ENCODE data around the gene CFAP161.

DNA sequence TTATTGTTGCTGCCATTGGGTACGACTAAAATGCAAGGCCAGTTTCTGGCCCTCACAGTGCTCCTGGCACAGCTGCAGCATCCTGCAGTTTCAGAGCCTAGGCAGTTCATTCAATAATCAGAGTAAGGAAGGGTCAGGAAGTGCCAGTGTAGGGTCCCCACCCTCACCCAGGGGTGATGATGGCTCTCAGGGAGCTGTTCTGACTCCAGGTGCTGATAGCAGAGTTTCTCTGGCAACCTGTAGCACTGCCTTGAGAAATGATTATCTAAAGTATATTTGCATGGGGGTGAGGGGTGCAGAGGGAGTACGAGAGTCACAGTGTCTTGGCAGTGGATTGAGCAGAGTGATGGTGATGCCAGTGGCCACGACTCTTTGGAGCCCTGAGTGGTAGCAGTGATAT lies 47.1 kb downstream of the CFAP161 start:
- TF ChIP-seq, protein P1, sequence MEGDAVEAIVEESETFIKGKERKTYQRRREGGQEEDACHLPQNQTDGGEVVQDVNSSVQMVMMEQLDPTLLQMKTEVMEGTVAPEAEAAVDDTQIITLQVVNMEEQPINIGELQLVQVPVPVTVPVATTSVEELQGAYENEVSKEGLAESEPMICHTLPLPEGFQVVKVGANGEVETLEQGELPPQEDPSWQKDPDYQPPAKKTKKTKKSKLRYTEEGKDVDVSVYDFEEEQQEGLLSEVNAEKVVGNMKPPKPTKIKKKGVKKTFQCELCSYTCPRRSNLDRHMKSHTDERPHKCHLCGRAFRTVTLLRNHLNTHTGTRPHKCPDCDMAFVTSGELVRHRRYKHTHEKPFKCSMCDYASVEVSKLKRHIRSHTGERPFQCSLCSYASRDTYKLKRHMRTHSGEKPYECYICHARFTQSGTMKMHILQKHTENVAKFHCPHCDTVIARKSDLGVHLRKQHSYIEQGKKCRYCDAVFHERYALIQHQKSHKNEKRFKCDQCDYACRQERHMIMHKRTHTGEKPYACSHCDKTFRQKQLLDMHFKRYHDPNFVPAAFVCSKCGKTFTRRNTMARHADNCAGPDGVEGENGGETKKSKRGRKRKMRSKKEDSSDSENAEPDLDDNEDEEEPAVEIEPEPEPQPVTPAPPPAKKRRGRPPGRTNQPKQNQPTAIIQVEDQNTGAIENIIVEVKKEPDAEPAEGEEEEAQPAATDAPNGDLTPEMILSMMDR (conservative IDR thresholded peaks at IDR 0.05; ENCODE audit: low read depth in 2 of 2): no peak
- TF ChIP-seq EZH2 (IDR thresholded peaks at IDR 0.05; ENCODE audit: low read depth, unreplicated experiment) (no peak), POLR2AphosphoS5 (IDR thresholded peaks at IDR 0.05; ENCODE audit: low read depth) (no peak), JUNB (IDR thresholded peaks at IDR 0.05; ENCODE audit: unreplicated experiment) (no peak), EZH2phosphoT487 (IDR thresholded peaks at IDR 0.05; ENCODE audit: unreplicated experiment) (no peak), STAT1 (IDR thresholded peaks at IDR 0.05; ENCODE audit: unreplicated experiment) (no peak), CREB1 (CRISPR knock-in tag; IDR thresholded peaks at IDR 0.05; ENCODE audit: low read depth) (no peak), ZNF114 (CRISPR knock-in tag; IDR thresholded peaks at IDR 0.05) (no peak), NANOG (IDR thresholded peaks at IDR 0.05; ENCODE audit: borderline replicate concordance) (no peak)
- TF ChIP-seq, protein P2, sequence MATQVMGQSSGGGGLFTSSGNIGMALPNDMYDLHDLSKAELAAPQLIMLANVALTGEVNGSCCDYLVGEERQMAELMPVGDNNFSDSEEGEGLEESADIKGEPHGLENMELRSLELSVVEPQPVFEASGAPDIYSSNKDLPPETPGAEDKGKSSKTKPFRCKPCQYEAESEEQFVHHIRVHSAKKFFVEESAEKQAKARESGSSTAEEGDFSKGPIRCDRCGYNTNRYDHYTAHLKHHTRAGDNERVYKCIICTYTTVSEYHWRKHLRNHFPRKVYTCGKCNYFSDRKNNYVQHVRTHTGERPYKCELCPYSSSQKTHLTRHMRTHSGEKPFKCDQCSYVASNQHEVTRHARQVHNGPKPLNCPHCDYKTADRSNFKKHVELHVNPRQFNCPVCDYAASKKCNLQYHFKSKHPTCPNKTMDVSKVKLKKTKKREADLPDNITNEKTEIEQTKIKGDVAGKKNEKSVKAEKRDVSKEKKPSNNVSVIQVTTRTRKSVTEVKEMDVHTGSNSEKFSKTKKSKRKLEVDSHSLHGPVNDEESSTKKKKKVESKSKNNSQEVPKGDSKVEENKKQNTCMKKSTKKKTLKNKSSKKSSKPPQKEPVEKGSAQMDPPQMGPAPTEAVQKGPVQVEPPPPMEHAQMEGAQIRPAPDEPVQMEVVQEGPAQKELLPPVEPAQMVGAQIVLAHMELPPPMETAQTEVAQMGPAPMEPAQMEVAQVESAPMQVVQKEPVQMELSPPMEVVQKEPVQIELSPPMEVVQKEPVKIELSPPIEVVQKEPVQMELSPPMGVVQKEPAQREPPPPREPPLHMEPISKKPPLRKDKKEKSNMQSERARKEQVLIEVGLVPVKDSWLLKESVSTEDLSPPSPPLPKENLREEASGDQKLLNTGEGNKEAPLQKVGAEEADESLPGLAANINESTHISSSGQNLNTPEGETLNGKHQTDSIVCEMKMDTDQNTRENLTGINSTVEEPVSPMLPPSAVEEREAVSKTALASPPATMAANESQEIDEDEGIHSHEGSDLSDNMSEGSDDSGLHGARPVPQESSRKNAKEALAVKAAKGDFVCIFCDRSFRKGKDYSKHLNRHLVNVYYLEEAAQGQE (IDR thresholded peaks at IDR 0.05; ENCODE audit: unreplicated experiment): peak; percentile 36
- TF ChIP-seq, protein P3, sequence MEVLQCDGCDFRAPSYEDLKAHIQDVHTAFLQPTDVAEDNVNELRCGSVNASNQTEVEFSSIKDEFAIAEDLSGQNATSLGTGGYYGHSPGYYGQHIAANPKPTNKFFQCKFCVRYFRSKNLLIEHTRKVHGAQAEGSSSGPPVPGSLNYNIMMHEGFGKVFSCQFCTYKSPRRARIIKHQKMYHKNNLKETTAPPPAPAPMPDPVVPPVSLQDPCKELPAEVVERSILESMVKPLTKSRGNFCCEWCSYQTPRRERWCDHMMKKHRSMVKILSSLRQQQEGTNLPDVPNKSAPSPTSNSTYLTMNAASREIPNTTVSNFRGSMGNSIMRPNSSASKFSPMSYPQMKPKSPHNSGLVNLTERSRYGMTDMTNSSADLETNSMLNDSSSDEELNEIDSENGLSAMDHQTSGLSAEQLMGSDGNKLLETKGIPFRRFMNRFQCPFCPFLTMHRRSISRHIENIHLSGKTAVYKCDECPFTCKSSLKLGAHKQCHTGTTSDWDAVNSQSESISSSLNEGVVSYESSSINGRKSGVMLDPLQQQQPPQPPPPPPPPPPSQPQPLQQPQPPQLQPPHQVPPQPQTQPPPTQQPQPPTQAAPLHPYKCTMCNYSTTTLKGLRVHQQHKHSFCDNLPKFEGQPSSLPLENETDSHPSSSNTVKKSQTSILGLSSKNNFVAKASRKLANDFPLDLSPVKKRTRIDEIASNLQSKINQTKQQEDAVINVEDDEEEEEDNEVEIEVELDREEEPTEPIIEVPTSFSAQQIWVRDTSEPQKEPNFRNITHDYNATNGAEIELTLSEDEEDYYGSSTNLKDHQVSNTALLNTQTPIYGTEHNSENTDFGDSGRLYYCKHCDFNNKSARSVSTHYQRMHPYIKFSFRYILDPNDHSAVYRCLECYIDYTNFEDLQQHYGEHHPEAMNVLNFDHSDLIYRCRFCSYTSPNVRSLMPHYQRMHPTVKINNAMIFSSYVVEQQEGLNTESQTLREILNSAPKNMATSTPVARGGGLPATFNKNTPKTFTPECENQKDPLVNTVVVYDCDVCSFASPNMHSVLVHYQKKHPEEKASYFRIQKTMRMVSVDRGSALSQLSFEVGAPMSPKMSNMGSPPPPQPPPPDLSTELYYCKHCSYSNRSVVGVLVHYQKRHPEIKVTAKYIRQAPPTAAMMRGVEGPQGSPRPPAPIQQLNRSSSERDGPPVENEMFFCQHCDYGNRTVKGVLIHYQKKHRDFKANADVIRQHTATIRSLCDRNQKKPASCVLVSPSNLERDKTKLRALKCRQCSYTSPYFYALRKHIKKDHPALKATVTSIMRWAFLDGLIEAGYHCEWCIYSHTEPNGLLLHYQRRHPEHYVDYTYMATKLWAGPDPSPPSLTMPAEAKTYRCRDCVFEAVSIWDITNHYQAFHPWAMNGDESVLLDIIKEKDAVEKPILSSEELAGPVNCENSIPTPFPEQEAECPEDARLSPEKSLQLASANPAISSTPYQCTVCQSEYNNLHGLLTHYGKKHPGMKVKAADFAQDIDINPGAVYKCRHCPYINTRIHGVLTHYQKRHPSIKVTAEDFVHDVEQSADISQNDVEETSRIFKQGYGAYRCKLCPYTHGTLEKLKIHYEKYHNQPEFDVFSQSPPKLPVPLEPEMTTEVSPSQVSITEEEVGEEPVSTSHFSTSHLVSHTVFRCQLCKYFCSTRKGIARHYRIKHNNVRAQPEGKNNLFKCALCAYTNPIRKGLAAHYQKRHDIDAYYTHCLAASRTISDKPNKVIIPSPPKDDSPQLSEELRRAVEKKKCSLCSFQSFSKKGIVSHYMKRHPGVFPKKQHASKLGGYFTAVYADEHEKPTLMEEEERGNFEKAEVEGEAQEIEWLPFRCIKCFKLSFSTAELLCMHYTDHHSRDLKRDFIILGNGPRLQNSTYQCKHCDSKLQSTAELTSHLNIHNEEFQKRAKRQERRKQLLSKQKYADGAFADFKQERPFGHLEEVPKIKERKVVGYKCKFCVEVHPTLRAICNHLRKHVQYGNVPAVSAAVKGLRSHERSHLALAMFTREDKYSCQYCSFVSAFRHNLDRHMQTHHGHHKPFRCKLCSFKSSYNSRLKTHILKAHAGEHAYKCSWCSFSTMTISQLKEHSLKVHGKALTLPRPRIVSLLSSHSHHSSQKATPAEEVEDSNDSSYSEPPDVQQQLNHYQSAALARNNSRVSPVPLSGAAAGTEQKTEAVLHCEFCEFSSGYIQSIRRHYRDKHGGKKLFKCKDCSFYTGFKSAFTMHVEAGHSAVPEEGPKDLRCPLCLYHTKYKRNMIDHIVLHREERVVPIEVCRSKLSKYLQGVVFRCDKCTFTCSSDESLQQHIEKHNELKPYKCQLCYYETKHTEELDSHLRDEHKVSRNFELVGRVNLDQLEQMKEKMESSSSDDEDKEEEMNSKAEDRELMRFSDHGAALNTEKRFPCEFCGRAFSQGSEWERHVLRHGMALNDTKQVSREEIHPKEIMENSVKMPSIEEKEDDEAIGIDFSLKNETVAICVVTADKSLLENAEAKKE (CRISPR knock-in tag; IDR thresholded peaks at IDR 0.05): no peak
- TF ChIP-seq, protein P4, sequence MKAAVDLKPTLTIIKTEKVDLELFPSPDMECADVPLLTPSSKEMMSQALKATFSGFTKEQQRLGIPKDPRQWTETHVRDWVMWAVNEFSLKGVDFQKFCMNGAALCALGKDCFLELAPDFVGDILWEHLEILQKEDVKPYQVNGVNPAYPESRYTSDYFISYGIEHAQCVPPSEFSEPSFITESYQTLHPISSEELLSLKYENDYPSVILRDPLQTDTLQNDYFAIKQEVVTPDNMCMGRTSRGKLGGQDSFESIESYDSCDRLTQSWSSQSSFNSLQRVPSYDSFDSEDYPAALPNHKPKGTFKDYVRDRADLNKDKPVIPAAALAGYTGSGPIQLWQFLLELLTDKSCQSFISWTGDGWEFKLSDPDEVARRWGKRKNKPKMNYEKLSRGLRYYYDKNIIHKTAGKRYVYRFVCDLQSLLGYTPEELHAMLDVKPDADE (IDR thresholded peaks at IDR 0.05): no peak

Data from GM23338 (cell line).